Astrocyte (in vitro differentiated cells and primary cell): ENCODE measurements around the gene WDR7.

Experiments used
- CTCF ChIP-seq: IDR thresholded peaks from 2 replicates; pipeline ENCODE4 v1.5.1; 2011; ENCODE audit warnings: low read depth, mild to moderate bottlenecking, inconsistent platforms, low read length, moderate library complexity; ENCODE audit not compliant: insufficient read depth
- EZH2 ChIP-seq: IDR thresholded peaks from 2 replicates; pipeline ENCODE4 v1.6.1; 2012; ENCODE audit warnings: mild to moderate bottlenecking, low read length, inconsistent platforms; ENCODE audit not compliant: insufficient read depth

- no peak for TF ChIP-seq CTCF
- no peak for TF ChIP-seq EZH2
These were observed 375.2 kb downstream of the WDR7 start for GRCh38 chr18:57026316-57026715.
